Activated CD4-positive, alpha-beta memory T cell treated with anti-CD3 and anti-CD28 coated beads for 36 hours (primary cell): ENCODE data around the gene USP54. TPM values are rescaled to one million over a fixed set of nuclear protein-coding genes. Genes with fewer than 3 reads are reported as not detected.

Source experiments
- CTCF ChIA-PET: fragments of 350-600 bp; sonication (Branson Sonifier 250); formaldehyde crosslinking; loops from one replicate; lab custom pipeline; 2021; ENCODE audit warnings: antibody characterized with exemption, inconsistent platforms; lab: Charles Lee
- POLR2A ChIA-PET: fragments of 350-600 bp; sonication (Branson Sonifier 250); formaldehyde crosslinking; loops from one replicate; lab custom pipeline; 2021; ENCODE audit warnings: antibody characterized with exemption; lab: Charles Lee
- DNase-seq: peaks from one replicate; pipeline ENCODE4 v3.0.0-alpha.2; 2020
- H3K27ac Mint-ChIP-seq: one replicate; pipeline ENCODE4 v1.8.0; 2021; ENCODE audit warnings: mixed read lengths
- H3K27me3 Mint-ChIP-seq: one replicate; pipeline ENCODE4 v1.8.0; 2021; ENCODE audit warnings: mixed read lengths
- H3K36me3 Mint-ChIP-seq: one replicate; pipeline ENCODE4 v1.8.0; 2021; ENCODE audit warnings: mixed read lengths
- H3K4me1 Mint-ChIP-seq: one replicate; pipeline ENCODE4 v1.8.0; 2021; ENCODE audit warnings: low read depth, mixed read lengths
- H3K4me3 Mint-ChIP-seq: one replicate; pipeline ENCODE4 v1.8.0; 2021; ENCODE audit warnings: mild to moderate bottlenecking, mixed read lengths
- H3K9me3 Mint-ChIP-seq: one replicate; pipeline ENCODE4 v1.8.0; 2021; ENCODE audit warnings: mixed read lengths
- intact Hi-C: fragments of 100-400 bp; cut with micrococcal nuclease; formaldehyde crosslinking; loops from one replicate; pipeline ENCODE4 v1.15.1; 2023
- total RNA-seq, 2 experiments: library from RNA; stranded (reverse); gene quantifications; one replicate each; pipeline ENCODE4 v1.2.3, GENCODE V29; 2021

The USP54 gene
- total RNA-seq, 2 experiments from 2014 or later = 4.9 to 5.3 TPM

DNA sequence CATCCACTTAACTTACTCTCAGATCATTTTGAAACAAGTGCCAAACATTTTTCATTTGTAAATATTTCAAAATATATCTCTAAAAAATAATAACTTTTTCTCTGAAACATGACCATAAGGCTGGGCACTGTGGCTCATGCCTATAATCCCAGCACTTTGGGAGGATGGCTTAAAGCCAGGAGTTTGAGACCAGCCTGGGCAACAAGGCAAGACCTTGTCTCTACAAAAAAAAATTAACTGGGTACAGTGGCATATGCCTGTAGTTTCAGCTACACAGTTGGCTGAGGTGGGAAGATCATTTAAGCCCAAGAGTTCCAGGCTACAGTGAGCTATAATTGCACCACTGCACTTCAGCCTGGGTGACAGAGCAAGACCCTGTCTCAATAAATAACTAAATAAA lies 36.4 kb downstream of the USP54 start:
- H3K4me1 Mint-ChIP-seq = no peaks in the 10 kb centered on the region
- POLR2A ChIA-PET = no interaction called here
- CTCF ChIA-PET = interaction anchor here (1.1 kb wide), 2 partner anchors 25 to 89 kb away, joined by 3 read pairs; no protein-coding TSS in a partner anchor
- no peaks in the 10 kb centered on the region for H3K9me3 Mint-ChIP-seq
- DNase-seq = no peak
- no peak overlapping the region for H3K4me3 Mint-ChIP-seq
- no peaks in the 10 kb centered on the region for H3K27me3 Mint-ChIP-seq
- no peak overlapping the region for H3K27ac Mint-ChIP-seq
- no peaks in the 10 kb centered on the region for H3K36me3 Mint-ChIP-seq
- intact Hi-C loops = no loop called here

DNA sequence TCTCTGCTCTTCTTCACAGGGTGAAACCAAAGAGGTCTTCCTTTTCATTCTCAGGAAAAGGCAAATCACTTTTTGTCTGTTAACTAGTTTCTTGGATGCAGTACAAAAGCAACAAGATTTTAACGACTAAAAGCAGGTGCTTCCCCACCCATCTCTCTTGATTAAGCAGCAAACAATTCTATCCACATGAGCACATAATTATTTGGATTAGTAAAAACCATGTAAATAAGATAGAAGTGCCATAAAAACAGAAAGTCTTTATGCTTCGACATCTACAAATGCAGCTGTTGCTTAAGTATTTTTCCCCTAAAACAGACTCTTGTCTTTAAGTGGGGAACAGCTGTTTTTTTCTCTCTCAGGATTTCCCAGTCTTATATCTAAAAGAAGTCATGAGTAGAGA lies 37.4 kb downstream of the USP54 start:
- no peaks in the 10 kb centered on the region for H3K4me1 Mint-ChIP-seq
- DNase-seq = no peak
- intact Hi-C loops = no loop called here
- no peak overlapping the region for H3K4me3 Mint-ChIP-seq
- ChIA-PET CTCF (interaction anchor here (1.1 kb wide), 1 partner anchor 90 kb away, joined by 3 read pairs; no protein-coding TSS in a partner anchor), POLR2A (no interaction called here)
- no peaks in the 10 kb centered on the region for H3K9me3 Mint-ChIP-seq
- H3K27ac Mint-ChIP-seq = no peak overlapping the region
- no peaks in the 10 kb centered on the region for H3K36me3 Mint-ChIP-seq
- H3K27me3 Mint-ChIP-seq = no peaks in the 10 kb centered on the region

DNA sequence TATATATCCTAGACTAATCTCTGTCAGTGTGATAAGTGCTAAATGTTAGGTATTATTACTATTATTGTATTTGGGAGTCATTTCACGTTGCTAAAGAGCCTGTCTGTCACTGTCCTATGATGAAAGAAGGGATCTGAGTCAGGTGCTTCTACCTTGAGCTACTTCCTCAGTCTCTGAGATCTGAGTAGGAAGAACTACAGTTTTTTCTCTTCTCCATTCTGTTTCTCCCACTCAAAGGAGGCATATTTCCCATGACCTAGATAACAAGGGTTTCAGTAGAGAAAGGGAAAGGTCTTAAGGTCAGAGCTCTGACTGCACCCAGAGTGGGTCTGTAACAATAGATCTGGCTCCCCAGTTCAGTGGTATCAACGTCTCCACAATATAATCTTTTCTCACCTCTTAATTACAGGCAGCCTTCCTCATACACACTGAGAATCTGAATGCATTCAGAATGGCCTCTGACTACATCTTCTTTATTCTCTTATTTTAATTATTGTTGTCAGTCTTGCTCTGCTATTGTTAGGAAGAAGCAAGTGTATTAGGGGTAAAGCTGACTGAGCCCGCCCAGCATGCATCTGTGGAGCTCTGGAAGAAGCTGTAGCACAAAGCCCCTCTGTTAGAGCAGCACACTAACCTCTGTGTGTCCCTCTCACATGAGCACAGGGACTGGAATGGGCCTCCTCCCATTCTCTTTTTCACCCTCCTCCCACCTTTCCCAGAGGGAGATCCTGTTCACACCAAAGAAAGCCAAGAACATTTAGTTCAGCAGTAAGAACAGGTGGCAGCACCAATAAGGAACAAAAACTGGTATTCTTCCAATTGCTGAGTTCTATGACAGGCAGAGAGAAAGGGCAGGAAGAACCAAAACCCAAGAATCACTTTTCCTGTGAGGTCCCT lies 38.1 kb downstream of the USP54 start:
- Mint-ChIP-seq H3K4me1 (no peaks in the 10 kb centered on the region), H3K4me3 (no peak overlapping the region), H3K36me3 (no peaks in the 10 kb centered on the region), H3K27ac (no peak overlapping the region), H3K9me3 (no peaks in the 10 kb centered on the region), H3K27me3 (no peaks in the 10 kb centered on the region)
- intact Hi-C loops = no loop called here
- CTCF ChIA-PET = interaction anchor here (1.1 kb wide), 1 partner anchor 91 kb away, joined by 3 read pairs; no protein-coding TSS in a partner anchor
- POLR2A ChIA-PET = no interaction called here
- DNase-seq = no peak

DNA sequence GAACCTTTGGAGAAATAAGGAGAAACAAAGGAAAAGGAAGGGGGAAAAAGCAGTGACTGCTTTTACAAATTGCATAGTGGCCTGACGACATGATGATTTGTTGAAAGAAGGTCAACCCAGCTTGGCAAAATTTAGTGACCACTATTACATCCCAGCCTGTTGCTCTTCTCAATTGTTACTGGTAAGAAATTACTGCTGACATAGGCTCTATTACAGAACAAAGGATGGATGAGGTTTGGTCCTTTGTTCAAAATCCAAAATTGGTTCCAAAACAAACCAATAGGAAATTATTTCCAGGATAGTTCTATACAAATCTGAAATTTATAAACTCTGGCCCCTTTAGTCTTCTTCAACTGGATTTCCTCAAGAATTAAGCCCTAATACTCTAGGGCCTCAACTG lies 39.6 kb downstream of the USP54 start:
- H3K4me1 Mint-ChIP-seq = no peaks in the 10 kb centered on the region
- no peak overlapping the region for H3K4me3 Mint-ChIP-seq
- no peaks in the 10 kb centered on the region for H3K9me3 Mint-ChIP-seq
- intact Hi-C loops = no loop called here
- CTCF ChIA-PET = interaction anchor here (1.2 kb wide), 1 partner anchor 22 kb away, joined by 3 read pairs; no protein-coding TSS in a partner anchor
- no peaks in the 10 kb centered on the region for H3K36me3 Mint-ChIP-seq
- no peaks in the 10 kb centered on the region for H3K27me3 Mint-ChIP-seq
- no peak for DNase-seq
- H3K27ac Mint-ChIP-seq = no peak overlapping the region
- POLR2A ChIA-PET = interaction anchor here (0.7 kb wide), 1 partner anchor 11 kb away, joined by 3 read pairs; no protein-coding TSS in a partner anchor

DNA sequence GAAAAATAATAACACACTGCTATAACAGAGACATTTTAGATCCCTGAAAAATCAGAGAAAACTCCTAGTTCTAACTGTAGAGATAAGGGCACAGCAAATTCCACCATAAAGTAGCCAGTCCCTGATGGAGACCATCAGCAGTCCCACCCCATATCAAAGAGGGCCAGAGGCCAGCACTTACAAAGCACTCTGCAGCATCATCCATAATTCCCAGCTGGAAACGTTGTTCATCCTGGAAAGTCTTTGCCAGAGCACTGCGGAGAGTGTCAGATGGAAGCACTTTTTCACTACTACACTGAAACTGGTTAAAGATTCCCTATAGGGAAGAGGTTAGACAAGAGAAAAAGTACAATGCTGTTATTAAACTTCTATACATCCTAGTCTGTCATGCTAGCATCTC lies 45.8 kb downstream of the USP54 start:
- Mint-ChIP-seq H3K27me3 (no peaks in the 10 kb centered on the region), H3K4me1 (no peaks in the 10 kb centered on the region), H3K9me3 (no peaks in the 10 kb centered on the region), H3K36me3 (peaks cover 3% of the 10 kb centered on the region), H3K4me3 (no peak overlapping the region), H3K27ac (no peak overlapping the region)
- ChIA-PET CTCF (no interaction called here), POLR2A (no interaction called here)
- intact Hi-C loops = no loop called here
- no peak for DNase-seq

DNA sequence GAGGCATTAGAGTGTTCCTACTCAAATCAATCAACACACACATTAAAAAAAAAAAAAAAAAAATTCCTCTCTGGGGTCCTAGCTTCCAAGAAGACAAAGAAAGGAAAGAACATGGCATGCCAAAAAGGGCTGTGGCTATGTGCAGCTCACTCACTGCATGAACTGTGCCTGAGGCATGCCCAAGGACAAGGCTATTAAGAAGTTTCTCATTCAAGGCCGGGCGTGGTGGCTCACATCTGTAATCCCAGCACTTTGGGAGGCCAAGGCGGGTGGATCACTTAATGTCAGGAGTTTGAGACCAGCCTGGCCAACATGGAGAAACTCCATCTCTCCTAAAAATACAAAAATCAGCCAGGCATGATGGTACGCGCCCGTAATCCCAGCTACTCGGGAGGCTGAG lies 53.4 kb downstream of the USP54 start:
- Mint-ChIP-seq H3K4me1 (peaks cover 14% of the 10 kb centered on the region), H3K27me3 (no peaks in the 10 kb centered on the region), H3K36me3 (peaks cover 4% of the 10 kb centered on the region), H3K9me3 (no peaks in the 10 kb centered on the region), H3K27ac (no peak overlapping the region), H3K4me3 (no peak overlapping the region)
- intact Hi-C loops = no loop called here
- no peak for DNase-seq
- POLR2A ChIA-PET = interaction anchor here (0.6 kb wide), 1 partner anchor 110 kb away, joined by 5 read pairs; no protein-coding TSS in a partner anchor
- CTCF ChIA-PET = interaction anchor here (0.9 to 1.4 kb wide), 2 partner anchors 105 to 106 kb away, joined by 3 to 6 read pairs; no protein-coding TSS in a partner anchor

DNA sequence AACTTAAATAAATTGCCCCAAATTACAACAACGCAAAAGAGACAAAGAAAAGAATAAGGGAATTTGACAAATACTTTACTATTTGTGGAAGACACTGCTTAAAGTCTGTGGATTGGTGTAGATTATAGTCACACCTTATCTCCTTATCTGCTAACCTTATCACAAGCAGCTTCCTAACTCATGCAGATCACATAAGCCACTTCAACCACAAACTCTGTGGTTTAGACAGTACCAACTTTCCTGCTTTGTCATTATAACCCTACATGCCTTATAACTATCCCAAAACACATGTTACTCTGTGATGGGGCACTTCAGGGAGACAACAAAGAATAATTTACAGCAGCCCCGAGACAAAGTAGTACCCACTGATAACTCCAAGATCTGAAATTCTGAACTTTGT lies 53.9 kb downstream of the USP54 start:
- Mint-ChIP-seq H3K27ac (no peak overlapping the region), H3K9me3 (no peaks in the 10 kb centered on the region), H3K4me3 (no peak overlapping the region), H3K27me3 (no peaks in the 10 kb centered on the region), H3K4me1 (peaks cover 14% of the 10 kb centered on the region), H3K36me3 (peaks cover 4% of the 10 kb centered on the region)
- DNase-seq = no peak
- POLR2A ChIA-PET = interaction anchor here (0.6 kb wide), 1 partner anchor 111 kb away, joined by 5 read pairs; no protein-coding TSS in a partner anchor
- intact Hi-C loops = no loop called here
- CTCF ChIA-PET = interaction anchor here (0.6 to 1.4 kb wide), 2 partner anchors 104 to 107 kb away, joined by 3 to 6 read pairs; no protein-coding TSS in a partner anchor

DNA sequence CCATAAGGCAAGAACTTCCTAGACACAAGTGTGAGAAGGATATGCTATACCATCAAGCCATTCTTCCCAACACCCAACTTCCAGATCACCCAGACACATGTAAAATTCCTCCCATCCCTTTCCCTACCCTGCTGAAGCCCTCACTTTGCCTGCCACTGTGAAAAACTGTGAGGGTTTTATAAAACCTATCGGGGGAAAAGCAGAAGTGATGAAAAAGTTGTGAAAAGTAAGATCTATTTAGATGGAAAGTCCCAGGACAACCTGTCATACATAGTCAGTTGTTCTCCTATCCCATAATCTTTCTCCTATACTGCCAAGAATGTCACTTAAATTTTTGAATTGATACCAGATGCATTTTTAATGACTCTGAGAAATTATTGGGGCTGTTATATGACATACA lies 56.3 kb downstream of the USP54 start:
- peaks cover 14% of the 10 kb centered on the region for H3K4me1 Mint-ChIP-seq
- POLR2A ChIA-PET = no interaction called here
- CTCF ChIA-PET = no interaction called here
- DNase-seq = no peak
- peaks cover 2% of the 10 kb centered on the region for H3K36me3 Mint-ChIP-seq
- H3K4me3 Mint-ChIP-seq = no peak overlapping the region
- no peak overlapping the region for H3K27ac Mint-ChIP-seq
- intact Hi-C loops = no loop called here
- no peaks in the 10 kb centered on the region for H3K9me3 Mint-ChIP-seq
- no peaks in the 10 kb centered on the region for H3K27me3 Mint-ChIP-seq

DNA sequence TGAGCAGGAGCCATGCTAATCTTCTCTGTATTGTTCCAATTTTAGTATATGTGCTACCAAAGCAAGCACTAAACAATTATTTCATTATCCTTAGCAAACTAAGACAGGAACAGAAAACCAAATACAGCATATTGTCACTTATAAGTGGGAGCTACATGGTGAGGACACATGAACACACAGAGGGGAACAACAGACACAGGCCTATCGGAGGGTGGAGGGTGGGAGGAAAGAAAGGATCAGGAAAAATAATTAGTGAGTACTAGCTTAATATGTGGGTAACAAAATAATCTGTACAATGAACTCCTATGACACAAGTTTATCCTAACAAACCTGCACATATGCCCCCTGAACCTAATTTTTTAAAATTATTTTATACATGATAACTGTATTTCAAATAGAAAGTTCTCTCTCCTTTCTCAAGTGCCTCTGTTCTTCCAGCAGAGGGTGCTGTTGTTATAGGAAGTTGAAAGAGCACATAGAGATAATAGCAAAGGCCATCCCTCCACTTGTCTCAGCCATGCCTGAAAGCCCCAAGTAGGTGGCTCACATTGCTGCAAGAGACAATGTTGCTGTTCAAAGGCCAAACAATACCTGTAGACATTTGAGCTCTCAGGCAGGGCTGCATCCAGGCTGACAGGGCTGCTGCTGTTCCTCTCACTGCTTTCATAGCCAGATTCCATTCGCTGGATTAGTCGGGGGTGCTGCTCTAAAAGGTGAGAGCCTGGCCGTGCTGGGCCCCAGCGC lies 61.9 kb downstream of the USP54 start:
- Mint-ChIP-seq H3K9me3 (no peaks in the 10 kb centered on the region), H3K4me1 (no peaks in the 10 kb centered on the region), H3K27me3 (no peaks in the 10 kb centered on the region), H3K27ac (no peak overlapping the region), H3K36me3 (peaks cover 6% of the 10 kb centered on the region), H3K4me3 (no peak overlapping the region)
- POLR2A ChIA-PET = no interaction called here
- intact Hi-C loops = loop anchor here (1.0 to 5.0 kb wide), 3 partner anchors 98 to 1167 kb away; no protein-coding TSS in a partner anchor
- CTCF ChIA-PET = interaction anchor here (0.5 to 8.2 kb wide), 20 partner anchors 9 to 149 kb away, joined by 3 to 219 read pairs (median 3); partner anchors contain the start of gene MYOZ1
- DNase-seq = peak; percentile 44

DNA sequence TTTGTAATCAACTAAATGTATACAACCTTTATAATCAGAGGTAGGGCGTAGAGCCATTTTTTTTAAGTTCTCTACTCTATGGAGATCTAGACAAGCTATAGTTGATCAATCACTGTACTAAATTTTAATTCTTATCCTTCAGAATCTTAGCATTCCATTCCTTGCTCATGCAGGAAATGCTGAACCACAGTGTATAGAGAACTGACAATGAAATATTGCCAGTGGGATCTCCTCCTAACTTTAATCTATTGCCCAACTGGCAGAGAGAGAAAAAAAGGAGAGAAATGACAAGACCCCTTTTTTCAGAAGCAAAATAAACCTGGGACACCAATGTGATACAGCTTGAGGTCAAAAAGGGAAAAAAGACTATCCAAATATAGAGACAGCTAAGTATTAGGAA lies 68.9 kb downstream of the USP54 start:
- no peak overlapping the region for H3K4me3 Mint-ChIP-seq
- ChIA-PET CTCF (interaction anchor here (0.6 kb wide), 1 partner anchor 457 kb away, joined by 3 read pairs; no protein-coding TSS in a partner anchor), POLR2A (no interaction called here)
- no peaks in the 10 kb centered on the region for H3K9me3 Mint-ChIP-seq
- DNase-seq = no peak
- no peak overlapping the region for H3K27ac Mint-ChIP-seq
- peaks cover 3% of the 10 kb centered on the region for H3K36me3 Mint-ChIP-seq
- H3K27me3 Mint-ChIP-seq = no peaks in the 10 kb centered on the region
- H3K4me1 Mint-ChIP-seq = no peaks in the 10 kb centered on the region
- intact Hi-C loops = no loop called here

DNA sequence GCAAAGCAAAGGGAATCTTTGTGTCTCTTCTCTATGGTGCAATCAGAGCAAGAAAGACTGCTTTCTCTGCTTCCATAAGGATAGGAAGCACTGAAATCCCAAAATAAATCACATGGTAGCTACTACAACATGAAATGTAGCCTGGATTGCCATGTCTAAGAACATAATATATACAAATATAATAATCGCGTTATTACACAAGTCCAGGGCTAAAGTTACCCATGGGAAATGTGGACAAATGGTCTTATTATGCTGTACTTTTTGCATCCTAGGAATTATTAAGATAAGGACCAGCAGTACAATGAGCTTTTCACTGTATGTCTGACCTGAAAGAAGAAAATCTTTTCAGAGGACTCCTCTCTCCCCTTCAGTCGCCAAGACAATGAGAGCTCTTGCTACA lies 71.8 kb downstream of the USP54 start:
- H3K4me1 Mint-ChIP-seq = no peaks in the 10 kb centered on the region
- CTCF ChIA-PET = no interaction called here
- POLR2A ChIA-PET = no interaction called here
- no peak overlapping the region for H3K4me3 Mint-ChIP-seq
- no peak for DNase-seq
- intact Hi-C loops = no loop called here
- H3K36me3 Mint-ChIP-seq = no peaks in the 10 kb centered on the region
- H3K27me3 Mint-ChIP-seq = no peaks in the 10 kb centered on the region
- H3K9me3 Mint-ChIP-seq = no peaks in the 10 kb centered on the region
- H3K27ac Mint-ChIP-seq = no peak overlapping the region
